ENCODE data around the gene USP48. TPM values are rescaled to one million over a fixed set of nuclear protein-coding genes. Genes with fewer than 3 reads are reported as not detected.

The USP48 gene
- total RNA-seq, 2 donors from 2014 or later: 47.1 to 51.3 TPM

GRCh38 chr1:21700094-21700493 is 82.9 kb downstream of the USP48 start:
- no peaks in the 10 kb centered on the region for H3K27me3 ChIP-seq
- H3K4me3 ChIP-seq: no peak overlapping the region
- H3K4me1 ChIP-seq: no peaks in the 10 kb centered on the region
- intact Hi-C loops (cut with DNase I): no loop called here
- no peaks in the 10 kb centered on the region for H3K36me3 ChIP-seq
- DNase-seq: no peak
- H3K9ac ChIP-seq (ENCODE audit: low read depth in 2 of 2, low read length in 2 of 2): no peak overlapping the region
- no peak overlapping the region for H3K27ac ChIP-seq
- TF ChIP-seq CTCF (IDR thresholded peaks at IDR 0.05): no peak
- no peaks in the 10 kb centered on the region for H3K9me3 ChIP-seq

- intact Hi-C loops (cut with DNase I): no loop called here
- H3K27me3 ChIP-seq: no peaks in the 10 kb centered on the region
- no peak overlapping the region for H3K27ac ChIP-seq
- DNase-seq: no peak
- H3K36me3 ChIP-seq: peaks cover 11% of the 10 kb centered on the region
- H3K9ac ChIP-seq (ENCODE audit: low read depth in 2 of 2, low read length in 2 of 2): no peak overlapping the region
- H3K4me1 ChIP-seq: no peaks in the 10 kb centered on the region
- no peak overlapping the region for H3K4me3 ChIP-seq
- no peak for TF ChIP-seq CTCF (IDR thresholded peaks at IDR 0.05)
- H3K9me3 ChIP-seq: no peaks in the 10 kb centered on the region
These were observed 86.0 kb downstream of the USP48 start for GRCh38 chr1:21696931-21697330.

GRCh38 chr1:21693732-21694131 is 89.2 kb downstream of the USP48 start:
- H3K27ac ChIP-seq: no peak overlapping the region
- no peak for TF ChIP-seq CTCF (IDR thresholded peaks at IDR 0.05)
- H3K27me3 ChIP-seq: no peaks in the 10 kb centered on the region
- no peak overlapping the region for H3K9ac ChIP-seq (ENCODE audit: low read depth in 2 of 2, low read length in 2 of 2)
- H3K4me1 ChIP-seq: no peaks in the 10 kb centered on the region
- H3K36me3 ChIP-seq: peaks cover 12% of the 10 kb centered on the region
- no peak overlapping the region for H3K4me3 ChIP-seq
- no peak for DNase-seq
- intact Hi-C loops (cut with DNase I): no loop called here
- no peaks in the 10 kb centered on the region for H3K9me3 ChIP-seq

- H3K27ac ChIP-seq: no peak overlapping the region
- DNase-seq: no peak
- intact Hi-C loops (cut with DNase I): no loop called here
- peaks cover 12% of the 10 kb centered on the region for H3K36me3 ChIP-seq
- no peaks in the 10 kb centered on the region for H3K9me3 ChIP-seq
- TF ChIP-seq CTCF (IDR thresholded peaks at IDR 0.05): no peak
- no peaks in the 10 kb centered on the region for H3K4me1 ChIP-seq
- H3K9ac ChIP-seq (ENCODE audit: low read depth in 2 of 2, low read length in 2 of 2): no peak overlapping the region
- no peak overlapping the region for H3K4me3 ChIP-seq
- no peaks in the 10 kb centered on the region for H3K27me3 ChIP-seq
These were observed 91.2 kb downstream of the USP48 start for GRCh38 chr1:21691739-21692138.

- no peaks in the 10 kb centered on the region for H3K27me3 ChIP-seq
- no peak overlapping the region for H3K4me3 ChIP-seq
- no peak overlapping the region for H3K9ac ChIP-seq (ENCODE audit: low read depth in 2 of 2, low read length in 2 of 2)
- peaks cover 12% of the 10 kb centered on the region for H3K36me3 ChIP-seq
- DNase-seq: no peak
- TF ChIP-seq CTCF (IDR thresholded peaks at IDR 0.05): no peak
- H3K4me1 ChIP-seq: no peaks in the 10 kb centered on the region
- intact Hi-C loops (cut with DNase I): no loop called here
- no peak overlapping the region for H3K27ac ChIP-seq
- H3K9me3 ChIP-seq: no peaks in the 10 kb centered on the region
These were observed 93.1 kb downstream of the USP48 start for GRCh38 chr1:21689661-21690372.
